GM21526 (cell line): Measurements from ENCODE around the gene ST6GALNAC3.
"Not testable (repeated sequence)": the region's sequence is repeated elsewhere in the genome, so short reads cannot be mapped to it uniquely, and the experiment has no call there.

Experiments used
- ATAC-seq: cut with Tn5 transposase; IDR thresholded peaks from one replicate; pipeline ENCODE4 v1.9.1; 2021; ENCODE audit warnings: moderate library complexity; ENCODE audit not compliant: unreplicated experiment, low FRiP score

Gene ST6GALNAC3

DNA sequence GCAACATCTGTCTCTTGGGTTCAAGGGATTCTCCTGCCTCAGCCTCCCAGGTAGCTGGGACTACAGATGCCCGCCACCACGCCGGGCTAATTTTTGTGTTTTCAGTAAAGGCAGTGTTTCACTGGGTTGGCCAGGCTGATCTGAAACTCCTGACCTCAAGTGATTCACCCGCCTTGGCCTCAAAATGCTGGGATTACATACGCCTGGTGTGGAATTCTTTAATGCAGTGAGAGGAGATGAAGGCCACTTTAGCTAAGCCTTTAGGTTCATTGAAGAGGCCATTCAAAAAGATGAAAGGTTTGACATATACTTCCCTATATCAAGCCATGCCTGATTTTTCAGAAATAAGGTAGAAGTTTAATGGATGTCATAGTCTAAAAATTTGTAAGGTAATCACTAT, 162.7 kb downstream of the ST6GALNAC3 start:
- no peak for ATAC-seq

DNA sequence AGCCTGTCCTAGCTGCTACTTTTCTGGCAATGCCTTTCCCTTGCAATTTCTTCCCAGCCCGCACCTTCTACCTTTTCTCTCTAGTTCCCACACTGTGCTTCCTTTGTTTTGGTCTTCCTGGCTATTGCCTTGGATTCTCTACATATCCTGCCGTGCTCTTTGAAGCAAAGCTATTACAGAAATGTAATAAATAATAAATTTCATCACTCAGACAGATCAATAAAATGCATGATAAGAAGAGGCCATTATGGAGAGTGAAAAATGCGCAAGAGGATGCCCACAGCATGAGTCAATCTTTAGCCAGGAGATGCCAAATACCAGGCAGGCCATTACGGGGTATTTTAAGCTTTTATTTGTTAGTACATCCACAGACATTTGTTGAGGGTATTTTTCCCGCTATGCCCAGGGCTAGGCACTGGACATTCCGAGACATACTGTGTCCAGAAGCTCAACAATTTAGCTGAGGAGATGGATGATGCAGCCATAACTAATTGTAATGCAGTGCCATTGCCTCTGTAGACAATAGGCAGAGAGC, 163.6 kb downstream of the ST6GALNAC3 start:
- ATAC-seq = no peak

DNA sequence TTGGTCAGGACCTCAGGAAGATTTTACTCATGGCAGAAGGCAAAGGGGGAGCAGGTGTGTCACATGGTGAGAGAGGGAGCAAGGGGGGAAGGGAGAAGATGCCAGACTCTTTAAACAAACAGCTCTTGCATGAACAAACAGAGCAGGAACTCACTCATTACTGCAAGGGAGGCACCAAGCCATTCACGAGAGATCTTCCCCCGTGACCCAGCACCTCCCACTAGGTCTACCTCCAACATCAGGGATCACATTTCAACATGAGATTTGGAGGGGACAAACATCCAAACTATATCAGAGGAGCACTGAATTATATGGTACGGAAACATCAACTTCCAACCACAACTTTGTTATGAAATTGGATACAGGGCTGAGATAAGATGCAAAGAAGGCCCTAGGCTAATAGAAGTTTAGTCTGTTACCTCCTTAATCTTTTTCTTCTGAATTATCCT, 164.9 kb downstream of the ST6GALNAC3 start:
- no peak for ATAC-seq

DNA sequence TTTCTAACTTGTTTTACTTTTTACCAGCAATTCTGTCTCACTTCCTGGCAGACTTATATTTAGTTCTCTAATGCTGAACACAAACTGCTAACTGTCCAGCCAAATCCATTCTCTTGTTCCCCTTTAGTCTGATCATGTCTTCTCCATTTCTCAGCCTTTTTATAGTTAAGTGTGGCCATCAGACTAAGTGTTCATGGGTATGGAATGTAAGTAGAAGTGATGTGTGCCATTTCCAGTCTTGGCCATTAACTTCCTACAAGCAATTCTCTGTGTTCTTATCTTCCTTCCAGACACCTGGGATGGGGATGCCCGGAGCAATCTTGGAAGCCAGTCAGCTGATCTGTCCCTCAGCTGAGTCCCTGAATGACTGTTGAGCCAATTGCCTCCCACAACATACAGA, 165.8 kb downstream of the ST6GALNAC3 start:
- no peak for ATAC-seq

DNA sequence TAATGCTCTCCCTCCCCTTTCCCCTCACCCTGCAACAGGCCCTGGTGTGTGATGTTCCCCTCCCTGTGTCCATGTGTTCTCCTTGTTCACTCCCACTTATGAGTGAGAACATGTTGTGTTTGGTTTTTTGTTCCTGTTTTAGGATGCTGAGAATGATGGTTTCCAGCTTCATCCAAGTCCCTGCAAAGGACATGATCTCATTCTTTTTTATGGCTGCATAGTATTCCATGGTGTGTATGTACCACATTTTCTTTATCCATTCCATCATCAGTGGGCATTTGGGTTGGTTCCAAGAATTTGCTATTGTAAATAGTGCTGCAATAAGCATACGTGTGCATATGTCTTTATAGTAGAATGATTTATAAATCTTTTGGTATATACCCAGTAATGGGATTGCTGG, 168.0 kb downstream of the ST6GALNAC3 start:
- not testable (repeated sequence) for ATAC-seq

DNA sequence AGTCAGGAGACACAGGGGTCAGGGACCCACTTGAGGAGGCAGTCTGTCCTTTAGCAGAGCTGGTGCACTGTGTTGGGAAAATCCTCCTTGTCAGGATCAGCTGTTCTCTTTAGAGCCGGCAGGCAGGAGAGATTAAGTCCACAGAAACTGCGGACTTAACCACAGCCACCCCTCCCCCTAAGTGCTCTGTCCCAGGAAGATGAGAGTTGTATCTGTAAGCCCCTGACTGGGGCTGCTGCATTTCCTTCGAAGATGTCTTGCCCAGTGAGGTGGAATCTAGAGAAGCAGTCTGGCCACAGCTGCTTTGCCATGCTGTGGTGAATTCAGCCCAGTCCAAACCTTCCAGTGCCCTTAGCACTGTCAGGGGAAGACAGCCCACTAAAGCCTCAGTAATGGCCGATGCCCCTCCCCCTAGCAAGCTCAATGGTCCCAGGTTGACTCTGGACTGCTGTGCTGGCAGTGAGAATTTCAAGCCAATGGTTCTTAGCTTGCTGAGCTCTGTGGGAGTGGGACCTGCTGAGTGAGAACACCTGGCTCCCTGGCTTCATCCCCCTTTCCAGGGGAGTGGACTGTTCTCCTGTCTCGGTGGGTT, 172.8 kb downstream of the ST6GALNAC3 start:
- no peak for ATAC-seq

DNA sequence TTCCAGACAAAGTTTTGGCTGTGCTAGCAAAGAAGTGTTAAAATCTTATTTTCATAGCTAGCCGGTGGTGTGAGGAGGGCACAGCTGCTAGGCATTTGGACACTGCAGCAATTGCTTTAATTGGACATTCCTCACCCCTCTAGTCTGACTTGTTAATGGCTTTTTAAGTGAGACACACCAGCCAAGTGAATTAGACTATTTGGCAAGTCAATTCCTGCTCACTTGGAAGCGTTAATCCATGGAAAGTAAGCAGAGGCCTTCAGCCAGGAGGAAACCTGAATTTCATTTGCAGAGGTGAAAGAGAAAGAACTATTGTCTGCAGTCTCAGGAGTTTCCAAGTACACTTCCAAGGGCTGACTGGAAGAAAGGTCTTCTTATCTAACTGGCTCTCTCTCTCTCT, 175.7 kb downstream of the ST6GALNAC3 start:
- no peak for ATAC-seq

DNA sequence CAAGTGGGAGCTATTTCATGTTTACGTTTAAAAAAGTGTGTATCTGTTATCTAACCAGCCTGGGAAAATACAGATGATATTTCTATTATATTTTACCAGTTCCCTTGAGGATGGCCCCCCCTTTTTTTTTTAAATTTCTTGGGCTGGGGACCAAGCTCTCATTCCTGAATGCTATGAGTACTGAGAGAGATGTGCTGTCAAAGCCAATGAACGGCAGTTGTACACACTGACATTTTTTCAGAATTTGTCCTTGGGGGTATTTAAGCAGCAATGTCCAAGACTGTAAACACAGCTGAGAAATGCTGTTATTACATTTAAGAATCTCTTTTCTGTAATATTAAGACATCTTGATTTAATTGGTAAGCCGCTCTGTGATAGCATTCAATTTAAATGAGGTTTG, 177.9 kb downstream of the ST6GALNAC3 start:
- no peak for ATAC-seq

DNA sequence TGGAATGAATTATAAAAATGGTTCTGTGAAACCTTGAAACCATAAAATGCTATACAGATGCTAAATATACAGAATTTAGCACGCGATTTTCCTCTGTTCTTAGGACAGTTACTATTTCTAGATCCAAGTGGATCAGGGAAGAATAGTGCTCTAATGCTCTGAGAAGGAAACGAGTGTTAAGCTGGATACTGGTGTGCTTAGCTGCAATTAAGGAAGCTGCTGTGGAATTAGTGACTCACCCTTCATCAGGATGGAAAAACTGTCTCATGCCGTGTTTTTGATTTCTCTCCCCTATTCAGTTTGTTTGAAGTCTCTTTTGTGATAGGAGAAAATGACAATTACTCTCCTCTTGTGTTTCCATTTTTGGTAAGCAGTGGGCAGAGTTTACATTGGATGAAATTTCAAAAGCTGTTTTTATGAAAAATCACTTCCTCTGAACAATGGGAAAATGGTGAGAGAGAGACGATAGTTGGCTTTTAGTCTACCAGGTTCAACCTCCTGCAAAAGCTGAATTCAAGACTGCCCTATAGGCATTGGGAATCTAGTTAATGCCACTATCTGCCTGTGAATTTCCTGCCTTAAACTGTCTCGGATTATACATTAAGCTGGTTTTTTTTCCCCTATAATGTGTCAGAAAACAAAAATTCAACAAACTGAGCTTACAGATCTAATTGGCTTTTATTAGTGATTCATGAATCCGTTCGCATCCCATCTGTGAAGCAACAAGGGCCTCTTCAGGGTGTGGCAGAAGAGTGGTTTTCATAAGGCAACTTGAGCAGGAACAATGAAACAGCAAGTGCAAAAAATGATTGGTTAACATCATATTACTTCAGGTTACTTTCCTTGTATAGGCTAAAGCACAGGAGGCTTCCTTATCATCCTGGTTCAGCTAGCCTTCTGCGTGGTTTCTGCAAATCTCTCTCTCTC, 179.8 kb downstream of the ST6GALNAC3 start:
- ATAC-seq = no peak

DNA sequence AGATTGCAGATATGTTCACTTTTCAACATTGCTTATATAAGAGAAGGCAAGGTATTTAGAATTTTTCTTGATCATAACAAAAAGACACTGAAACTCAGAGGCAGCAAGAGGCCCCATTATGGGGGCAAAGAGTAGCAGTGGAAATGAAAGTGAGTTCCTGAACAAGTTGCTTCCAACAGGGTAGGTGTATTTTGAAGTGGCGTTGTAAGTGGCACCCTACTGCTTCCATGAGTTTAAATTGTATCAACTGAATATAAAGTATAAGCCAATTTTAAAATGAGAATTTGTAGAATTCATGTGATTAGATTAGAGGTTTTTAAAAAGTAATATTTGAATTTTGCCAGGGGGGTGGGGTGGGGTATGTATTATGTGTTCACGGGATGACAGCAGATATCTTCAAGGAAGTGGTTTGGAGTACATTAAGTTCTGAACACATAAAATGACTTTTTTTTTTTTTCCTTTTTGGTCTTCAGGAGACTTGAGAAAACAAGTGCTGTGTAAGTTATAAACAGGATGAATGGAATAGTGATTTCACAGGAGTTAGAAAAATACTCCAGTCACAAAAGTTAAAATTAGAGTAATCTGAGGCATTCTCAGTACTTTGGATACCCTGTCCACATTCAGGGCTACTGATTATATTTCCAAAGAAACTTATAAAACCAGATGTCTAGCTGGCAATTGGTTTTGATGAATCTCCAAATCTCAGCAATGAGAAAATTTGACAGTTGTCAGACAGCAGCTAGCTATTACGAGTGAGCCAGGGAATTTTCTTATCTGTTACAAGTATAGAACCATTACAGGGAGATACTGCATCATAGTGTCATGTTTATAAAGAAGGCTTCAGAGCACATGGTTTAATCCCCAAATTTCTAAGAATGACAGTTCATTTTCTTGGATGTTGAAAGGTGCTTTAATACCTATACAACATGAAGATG, 182.0 kb downstream of the ST6GALNAC3 start:
- no peak for ATAC-seq

DNA sequence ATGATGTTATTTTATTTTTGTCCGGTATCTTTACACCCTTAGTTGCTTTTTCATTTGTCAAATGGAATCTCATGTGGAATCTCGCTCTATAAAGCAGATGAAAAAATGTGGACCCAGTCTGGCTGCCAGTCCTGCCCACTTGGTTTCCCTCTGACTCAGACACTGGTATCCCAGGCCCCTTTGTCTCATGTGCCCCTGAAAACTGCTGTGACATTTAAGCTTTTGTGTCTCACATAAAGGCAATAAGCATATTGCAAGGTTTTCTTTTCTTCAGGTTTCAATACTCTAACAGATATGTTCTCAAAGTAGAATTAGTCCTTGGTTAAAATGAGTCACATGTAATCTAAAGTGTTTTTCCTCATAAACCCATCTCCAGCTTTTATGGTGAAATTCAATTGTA, 183.3 kb downstream of the ST6GALNAC3 start:
- ATAC-seq = no peak

DNA sequence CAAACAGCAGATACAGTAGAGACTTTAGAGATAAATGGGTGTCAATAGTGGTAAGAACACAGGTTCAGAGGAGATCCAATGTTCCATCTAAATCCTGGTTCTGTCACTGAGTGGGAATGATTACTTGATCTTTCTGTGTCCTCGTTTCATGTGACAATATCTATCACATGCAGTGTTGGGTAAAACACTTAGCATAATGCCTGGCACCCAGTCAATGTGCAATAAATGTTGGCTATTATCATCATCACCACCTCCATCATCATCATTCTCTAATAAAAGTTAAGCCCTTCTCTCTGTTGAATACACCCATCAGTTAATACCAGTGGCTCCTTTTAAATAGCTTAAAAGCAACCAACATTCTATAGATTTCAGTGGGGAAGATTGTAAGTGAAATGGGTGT, 184.7 kb downstream of the ST6GALNAC3 start:
- no peak for ATAC-seq

DNA sequence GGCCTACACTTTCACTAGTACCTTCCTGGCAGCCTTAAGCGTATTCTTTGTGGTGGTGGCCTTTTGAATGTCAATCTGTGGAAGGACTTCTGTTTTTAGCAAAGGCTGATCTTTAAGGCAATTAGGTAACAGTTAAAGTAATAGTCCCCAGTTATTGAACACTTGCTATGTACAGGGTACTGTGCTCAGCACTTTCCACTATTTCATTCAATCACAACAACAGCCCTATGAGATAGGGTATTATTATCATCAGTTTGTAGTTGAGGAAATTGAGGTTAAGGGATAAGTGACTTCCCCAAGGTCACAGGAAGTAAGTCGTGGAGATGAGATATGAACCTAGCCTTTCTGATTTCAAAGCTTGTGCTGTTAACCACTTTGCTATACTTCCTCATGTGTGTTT, 185.7 kb downstream of the ST6GALNAC3 start:
- no peak for ATAC-seq

DNA sequence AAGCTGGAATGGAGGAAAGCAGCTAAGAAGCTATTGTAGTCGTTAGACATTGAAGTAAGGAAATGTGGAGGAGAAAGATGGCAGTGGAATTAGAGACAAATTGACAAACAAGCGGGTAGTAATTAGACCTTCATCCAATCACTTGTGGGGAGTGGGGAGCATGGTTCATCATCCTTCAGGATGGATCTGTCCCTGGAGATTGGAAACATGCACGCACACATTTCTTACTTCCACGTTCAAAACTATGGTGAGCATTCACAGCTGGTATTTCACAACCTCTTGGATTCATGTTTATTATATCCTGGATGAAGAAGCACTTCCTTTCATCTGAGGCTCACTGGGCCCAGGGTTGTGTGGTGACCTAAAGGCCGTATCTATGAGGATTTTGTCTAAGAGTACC, 188.1 kb downstream of the ST6GALNAC3 start:
- no peak for ATAC-seq

DNA sequence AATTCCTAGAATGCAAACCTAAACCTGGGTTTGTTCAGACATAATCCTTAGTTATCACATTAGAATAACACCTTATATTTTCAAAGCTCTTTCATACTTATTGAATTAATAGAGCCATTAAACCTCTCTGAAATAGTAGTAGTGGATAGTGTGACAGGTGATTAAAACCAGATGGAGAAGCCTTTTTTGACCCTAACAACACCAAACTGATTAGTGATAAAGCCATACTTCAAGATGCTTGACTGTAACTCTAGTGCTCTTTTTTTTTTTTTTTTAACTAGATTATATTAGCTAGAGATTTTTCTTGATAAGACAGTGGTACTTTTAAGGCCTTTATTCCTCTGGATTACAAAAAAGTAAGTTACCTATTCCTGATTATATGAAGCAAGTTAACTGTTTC, 190.1 kb downstream of the ST6GALNAC3 start:
- ATAC-seq = no peak

DNA sequence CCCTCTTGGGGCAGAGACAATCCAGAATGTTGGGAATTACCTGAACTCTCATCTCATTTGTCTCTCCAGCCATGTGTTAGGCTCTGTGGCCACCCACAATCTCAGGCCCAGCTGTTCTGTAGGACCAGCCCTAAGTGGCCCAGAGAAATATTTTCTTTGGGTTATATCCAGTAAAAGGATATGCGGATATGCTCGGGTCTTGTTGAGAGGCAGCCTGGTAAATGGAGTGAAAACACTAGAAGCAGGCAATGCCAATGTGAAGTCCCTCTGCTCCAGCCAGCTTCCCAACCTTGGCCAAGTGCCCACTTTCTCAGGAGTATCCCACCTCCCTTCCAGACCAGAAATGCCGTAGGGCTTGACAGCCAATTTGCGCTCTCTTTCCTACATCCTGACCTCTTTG, 192.2 kb downstream of the ST6GALNAC3 start:
- no peak for ATAC-seq

DNA sequence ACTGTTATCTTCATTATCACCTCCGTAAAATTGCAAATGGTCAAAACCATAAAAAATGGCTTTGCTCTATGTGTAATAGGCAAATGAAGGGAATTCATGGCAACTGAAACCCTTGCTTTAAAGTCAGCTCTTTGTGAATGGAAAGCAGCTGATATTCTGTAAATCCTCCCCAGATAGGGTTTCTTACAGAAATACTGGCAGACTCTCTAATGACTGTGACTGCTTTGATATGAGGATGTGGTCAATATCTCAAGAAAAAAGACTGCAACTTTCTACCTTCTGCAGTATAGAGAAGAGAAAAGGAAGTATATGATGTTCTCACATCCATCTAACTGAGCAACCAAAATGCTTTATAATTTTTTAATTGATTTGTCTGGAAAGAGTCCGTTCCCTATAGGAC, 193.1 kb downstream of the ST6GALNAC3 start:
- no peak for ATAC-seq

DNA sequence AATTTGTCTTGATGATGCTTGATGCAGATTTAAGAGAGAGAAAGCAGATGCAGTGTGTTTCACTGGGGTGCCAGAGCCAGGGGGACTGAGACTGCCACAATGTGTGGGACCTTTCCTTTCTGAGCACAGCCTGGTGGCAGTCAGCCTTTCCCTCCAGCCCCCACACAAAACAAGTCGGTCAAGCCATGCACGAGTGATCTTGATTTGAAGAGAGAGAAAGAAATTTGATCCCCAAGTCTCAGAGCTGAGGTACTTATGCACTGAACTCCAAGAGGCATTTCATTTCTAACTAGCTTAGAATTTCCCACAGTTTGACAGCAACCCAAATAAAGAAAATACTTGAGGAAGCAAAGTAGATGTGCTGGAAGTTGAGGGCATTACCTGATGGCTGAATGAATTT, 193.8 kb downstream of the ST6GALNAC3 start:
- no peak for ATAC-seq

DNA sequence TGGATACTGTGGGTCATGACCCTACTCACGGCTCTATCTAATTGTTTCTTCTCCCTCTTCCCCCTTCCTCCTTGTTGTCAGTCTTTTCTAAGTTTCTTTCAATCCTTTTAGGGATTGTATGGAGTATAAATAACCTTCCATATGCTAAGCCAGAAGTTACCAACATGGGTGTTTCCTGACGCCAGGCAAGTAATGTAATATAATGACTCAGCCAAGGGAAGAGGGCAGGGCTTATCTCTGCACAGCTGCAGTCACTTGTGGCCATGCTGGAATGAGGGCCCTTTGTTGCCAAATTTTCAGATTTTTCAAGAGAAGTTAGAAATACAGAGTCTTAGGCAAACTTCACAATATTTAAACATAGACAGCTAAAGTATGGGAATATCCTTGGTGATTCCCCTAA, 194.6 kb downstream of the ST6GALNAC3 start:
- no peak for ATAC-seq

DNA sequence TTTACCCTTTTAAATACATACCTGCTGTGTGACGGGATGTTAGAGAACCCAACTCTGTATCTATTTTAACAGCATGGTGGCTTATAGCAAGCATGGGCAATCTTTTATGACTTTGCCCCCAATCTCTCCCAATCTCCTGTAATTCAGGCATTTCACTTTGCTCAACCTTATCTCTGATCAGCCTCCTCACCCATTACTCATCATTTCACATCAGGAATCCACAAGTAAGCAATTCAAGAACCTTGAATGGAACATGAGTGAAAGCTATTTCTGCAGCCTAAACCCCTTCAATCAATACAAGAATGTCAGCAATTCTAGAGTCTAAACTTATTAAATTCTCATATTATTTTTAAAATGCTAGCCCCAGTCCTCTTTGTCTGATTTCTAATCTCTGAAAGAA, 199.8 kb downstream of the ST6GALNAC3 start:
- ATAC-seq = no peak

DNA sequence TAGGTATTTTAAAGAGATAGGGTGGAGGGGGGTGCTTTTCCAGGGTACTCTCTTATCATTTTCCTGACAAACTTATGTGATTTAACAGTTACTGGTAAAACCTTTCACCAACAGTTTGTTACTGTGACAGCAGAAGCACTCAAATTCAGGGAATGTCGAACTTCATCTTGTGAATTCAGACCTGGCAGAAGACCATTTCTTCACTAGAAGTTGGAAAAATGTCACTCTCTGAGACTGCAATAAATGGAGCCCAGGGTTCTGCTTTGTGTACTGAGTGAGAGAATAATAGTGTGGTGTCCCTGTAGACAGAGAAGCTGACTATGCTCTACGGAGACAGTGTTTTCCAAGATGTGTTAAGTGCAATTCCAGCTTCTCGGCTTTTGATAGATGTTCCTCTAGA, 200.2 kb downstream of the ST6GALNAC3 start:
- ATAC-seq = no peak
